KMS-11 (cell line): ENCODE data around the gene AFF4.

Source experiments
- H2AFZ ChIP-seq: fragments of 200-600 bp; sonication (generic); 2 replicates; pipeline ENCODE4 v1.6.1; 2016; ENCODE audit warnings: antibody characterized with exemption, mixed run types, low read depth
- H3K27ac ChIP-seq: fragments of 200-600 bp; sonication (generic); 2 replicates; pipeline ENCODE4 v1.6.1; 2016; ENCODE audit warnings: mild to moderate bottlenecking, mixed run types
- H3K27me3 ChIP-seq: fragments of 200-600 bp; sonication (generic); 2 replicates; pipeline ENCODE4 v1.6.1; 2017; ENCODE audit warnings: mild to moderate bottlenecking, low read depth, mixed run types, moderate library complexity; ENCODE audit not compliant: insufficient read depth
- H3K36me3 ChIP-seq: fragments of 200-600 bp; sonication (generic); 2 replicates; pipeline ENCODE4 v1.6.1; 2017; ENCODE audit warnings: mild to moderate bottlenecking, mixed run types; ENCODE audit not compliant: insufficient read depth
- H3K4me1 ChIP-seq: fragments of 200-600 bp; sonication (generic); 2 replicates; pipeline ENCODE4 v1.6.1; 2016; ENCODE audit warnings: mild to moderate bottlenecking, low read depth, mixed run types; ENCODE audit not compliant: poor library complexity, severe bottlenecking
- H3K4me2 ChIP-seq: fragments of 200-600 bp; sonication (generic); 2 replicates; pipeline ENCODE4 v1.7.0; 2016; ENCODE audit warnings: mild to moderate bottlenecking, mixed run types
- H3K4me3 ChIP-seq: fragments of 200-600 bp; sonication (generic); IDR thresholded peaks from 2 replicates; pipeline ENCODE4 v1.6.1; 2017; ENCODE audit warnings: low read depth, low read length, mixed read lengths; ENCODE audit not compliant: insufficient read depth
- H3K79me2 ChIP-seq: fragments of 200-600 bp; sonication (generic); 2 replicates; pipeline ENCODE4 v1.6.1; 2016; ENCODE audit warnings: low read depth, mixed run types; ENCODE audit not compliant: insufficient read depth
- H3K9ac ChIP-seq: fragments of 200-600 bp; sonication (generic); 2 replicates; pipeline ENCODE4 v1.6.1; 2016; ENCODE audit warnings: mild to moderate bottlenecking, mixed run types
- H4K20me1 ChIP-seq: fragments of 200-600 bp; sonication (generic); 2 replicates; pipeline ENCODE4 v1.6.1; 2016; ENCODE audit warnings: mild to moderate bottlenecking, mixed run types; ENCODE audit not compliant: insufficient read depth
- CTCF ChIP-seq: fragments of 200-600 bp; sonication (generic); conservative IDR thresholded peaks from 2 replicates; pipeline ENCODE4 v1.6.1; 2017; ENCODE audit warnings: low read depth, mild to moderate bottlenecking, antibody characterized with exemption, low read length, moderate library complexity, mixed read lengths

The AFF4 gene

GRCh38 chr5:132870801-132871200, 92.6 kb downstream of the AFF4 start:
- Histone ChIP-seq H3K4me1 (peaks cover 10% of the 10 kb centered on the region), H3K4me3 (no peak overlapping the region), H3K9ac (no peak overlapping the region), H2AFZ (no peak overlapping the region), H3K79me2 (peaks cover 20% of the 10 kb centered on the region), H3K36me3 (no peaks in the 10 kb centered on the region; the same call in 1 of the 2 replicates), H3K27ac (no peak overlapping the region), H3K27me3 (no peaks in the 10 kb centered on the region), H4K20me1 (no peaks in the 10 kb centered on the region), H3K4me2 (no peak overlapping the region)
- TF ChIP-seq CTCF = no peak

- no peak for TF ChIP-seq CTCF
- no peaks in the 10 kb centered on the region; the same call in 1 of the 2 replicates for H3K36me3 ChIP-seq
These were observed 94.7 kb downstream of the AFF4 start for GRCh38 chr5:132868754-132869153.

GRCh38 chr5:132867046-132867451, 96.4 kb downstream of the AFF4 start:
- H3K9ac ChIP-seq = peak overlapping the region; percentile 88
- no peaks in the 10 kb centered on the region; the same call in 1 of the 2 replicates for H3K36me3 ChIP-seq
- no peak for TF ChIP-seq CTCF
- no peaks in the 10 kb centered on the region for H4K20me1 ChIP-seq
- H2AFZ ChIP-seq = peak overlapping the region; percentile 80
- peaks cover 18% of the 10 kb centered on the region for H3K4me1 ChIP-seq
- no peak overlapping the region for H3K4me3 ChIP-seq
- peak overlapping the region; percentile 81 for H3K4me2 ChIP-seq
- no peaks in the 10 kb centered on the region for H3K27me3 ChIP-seq
- H3K27ac ChIP-seq = peak overlapping the region; percentile 72
- peaks cover 20% of the 10 kb centered on the region for H3K79me2 ChIP-seq

More at GRCh38 chr5:132868754-132869153, 94.7 kb downstream of the AFF4 start:
- peaks cover 20% of the 10 kb centered on the region for H3K79me2 ChIP-seq
- no peak overlapping the region for H3K4me2 ChIP-seq
- no peak overlapping the region for H3K27ac ChIP-seq
- no peak overlapping the region for H3K9ac ChIP-seq
- no peak overlapping the region for H2AFZ ChIP-seq
- peaks cover 18% of the 10 kb centered on the region for H3K4me1 ChIP-seq
- H3K4me3 ChIP-seq = no peak overlapping the region
- no peaks in the 10 kb centered on the region for H4K20me1 ChIP-seq
- H3K27me3 ChIP-seq = no peaks in the 10 kb centered on the region

GRCh38 chr5:132866342-132867045, 96.9 kb downstream of the AFF4 start, which contains the start of the genes GDF9 and UQCRQ:
GDF9 (minus strand) TSS chr5:132866469; CDS start chr5:132864533, 1,936 bp downstream.
UQCRQ (plus strand) TSS chr5:132866642; CDS start chr5:132866882, 240 bp downstream.
- no peaks in the 10 kb centered on the region for H3K27me3 ChIP-seq
- no peaks in the 10 kb centered on the region; the same call in 1 of the 2 replicates for H3K36me3 ChIP-seq
- no peaks in the 10 kb centered on the region for H4K20me1 ChIP-seq
- TF ChIP-seq CTCF = no peak
- H3K9ac ChIP-seq = peak within 1 kb of the TSS; percentile 88
- H2AFZ ChIP-seq = peak within 1 kb of the TSS; percentile 80
- peaks cover 18% of the 10 kb centered on the region for H3K4me1 ChIP-seq
- peaks cover 20% of the 10 kb centered on the region for H3K79me2 ChIP-seq
- H3K4me2 ChIP-seq = peak within 1 kb of the TSS; percentile 81
- H3K4me3 ChIP-seq = no peak within 1 kb of the TSS
- H3K27ac ChIP-seq = peak within 1 kb of the TSS; percentile 72
